Retina (tissue), 1 donor: ENCODE results near the gene ALOX12.
A peak's percentile ranks its signal among the peaks of the same experiment; 100 is the strongest.

Experiments
- DNase-seq: peaks from one replicate; pipeline ENCODE4 v3.0.0-alpha.2; 2016

ALOX12 gene

GRCh38 chr17:7023576-7024401, 27.9 kb downstream of the ALOX12 start:
- DNase-seq = peak; percentile 78

- no peak for DNase-seq
These were observed 28.5 kb downstream of the ALOX12 start for GRCh38 chr17:7024402-7024785.

- no peak for DNase-seq
These were observed 29.4 kb downstream of the ALOX12 start for GRCh38 chr17:7025245-7025644.

- no peak for DNase-seq
These were observed 30.7 kb downstream of the ALOX12 start for GRCh38 chr17:7026471-7027115.

GRCh38 chr17:7027335-7027734, 31.5 kb downstream of the ALOX12 start:
- DNase-seq = no peak

DNA sequence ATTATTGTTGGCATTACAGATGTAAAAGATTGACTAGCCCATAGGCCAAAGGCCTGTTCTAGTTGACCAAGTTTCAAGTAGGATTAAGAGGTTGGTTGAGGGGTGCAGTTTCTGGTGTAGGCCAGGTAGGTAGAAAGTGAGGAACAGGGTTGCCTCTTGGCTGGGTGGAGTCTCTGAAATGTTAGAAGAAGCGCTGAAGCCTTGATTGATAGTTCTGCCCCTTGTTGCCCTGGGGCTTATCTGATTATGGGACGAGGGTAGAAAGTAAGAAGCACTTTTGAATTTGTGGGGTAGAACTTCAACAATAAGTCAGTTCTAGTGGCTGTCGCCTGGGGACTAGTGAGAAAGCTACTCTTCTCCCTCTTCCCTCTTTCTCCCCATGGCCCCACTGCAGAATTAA, 33.2 kb downstream of the ALOX12 start:
- no peak for DNase-seq

- DNase-seq = no peak
These were observed 33.8 kb downstream of the ALOX12 start for GRCh38 chr17:7029659-7030058.

- DNase-seq = no peak
These were observed 39.2 kb downstream of the ALOX12 start for GRCh38 chr17:7034955-7035590.

- DNase-seq = peak; percentile 95
These were observed 39.9 kb downstream of the ALOX12 start, which contains the start of gene SLC16A13 for GRCh38 chr17:7035591-7036368. Gene SLC16A13 (plus strand): TSS chr17:7036015. CDS start chr17:7036383, 368 bp downstream.

DNA sequence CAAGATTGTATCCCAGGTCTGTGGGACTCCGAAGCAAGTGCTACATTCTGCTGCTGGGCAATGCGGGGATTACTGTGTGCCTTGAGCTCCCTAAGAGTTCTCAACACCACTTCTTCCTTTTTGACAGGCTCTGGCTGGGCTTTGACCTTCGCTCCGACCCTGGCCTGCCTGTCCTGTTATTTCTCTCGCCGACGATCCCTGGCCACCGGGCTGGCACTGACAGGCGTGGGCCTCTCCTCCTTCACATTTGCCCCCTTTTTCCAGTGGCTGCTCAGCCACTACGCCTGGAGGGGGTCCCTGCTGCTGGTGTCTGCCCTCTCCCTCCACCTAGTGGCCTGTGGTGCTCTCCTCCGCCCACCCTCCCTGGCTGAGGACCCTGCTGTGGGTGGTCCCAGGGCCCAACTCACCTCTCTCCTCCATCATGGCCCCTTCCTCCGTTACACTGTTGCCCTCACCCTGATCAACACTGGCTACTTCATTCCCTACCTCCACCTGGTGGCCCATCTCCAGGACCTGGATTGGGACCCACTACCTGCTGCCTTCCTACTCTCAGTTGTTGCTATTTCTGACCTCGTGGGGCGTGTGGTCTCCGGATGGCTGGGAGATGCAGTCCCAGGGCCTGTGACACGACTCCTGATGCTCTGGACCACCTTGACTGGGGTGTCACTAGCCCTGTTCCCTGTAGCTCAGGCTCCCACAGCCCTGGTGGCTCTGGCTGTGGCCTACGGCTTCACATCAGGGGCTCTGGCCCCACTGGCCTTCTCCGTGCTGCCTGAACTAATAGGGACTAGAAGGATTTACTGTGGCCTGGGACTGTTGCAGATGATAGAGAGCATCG, 42.4 kb downstream of the ALOX12 start:
- DNase-seq = no peak

DNA sequence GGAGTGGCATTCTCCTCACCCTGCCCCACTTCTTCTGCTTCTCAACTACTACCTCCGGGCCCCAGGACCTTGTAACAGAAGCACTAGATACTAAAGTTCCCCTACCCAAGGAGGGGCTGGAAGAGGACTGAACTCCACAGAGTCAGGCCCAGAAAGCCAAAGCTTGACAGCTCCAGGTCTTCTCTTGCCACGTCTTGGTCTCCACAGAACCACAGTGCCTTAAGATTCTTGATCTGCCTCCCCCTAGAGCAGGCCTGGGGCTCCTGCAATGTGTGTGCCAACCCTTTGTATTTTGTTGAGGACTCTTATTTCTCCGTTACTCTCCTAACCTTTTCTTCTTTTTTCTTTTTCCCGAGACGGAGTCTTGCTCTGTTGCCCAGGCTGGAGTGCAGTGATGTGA, 44.0 kb downstream of the ALOX12 start:
- DNase-seq = no peak

- peak; percentile 19 for DNase-seq
These were observed 46.0 kb downstream of the ALOX12 start for GRCh38 chr17:7041607-7042500.

GRCh38 chr17:7042501-7043181, 46.8 kb downstream of the ALOX12 start:
- peak; percentile 66 for DNase-seq

- no peak for DNase-seq
These were observed 47.3 kb downstream of the ALOX12 start for GRCh38 chr17:7043182-7043496.

DNA sequence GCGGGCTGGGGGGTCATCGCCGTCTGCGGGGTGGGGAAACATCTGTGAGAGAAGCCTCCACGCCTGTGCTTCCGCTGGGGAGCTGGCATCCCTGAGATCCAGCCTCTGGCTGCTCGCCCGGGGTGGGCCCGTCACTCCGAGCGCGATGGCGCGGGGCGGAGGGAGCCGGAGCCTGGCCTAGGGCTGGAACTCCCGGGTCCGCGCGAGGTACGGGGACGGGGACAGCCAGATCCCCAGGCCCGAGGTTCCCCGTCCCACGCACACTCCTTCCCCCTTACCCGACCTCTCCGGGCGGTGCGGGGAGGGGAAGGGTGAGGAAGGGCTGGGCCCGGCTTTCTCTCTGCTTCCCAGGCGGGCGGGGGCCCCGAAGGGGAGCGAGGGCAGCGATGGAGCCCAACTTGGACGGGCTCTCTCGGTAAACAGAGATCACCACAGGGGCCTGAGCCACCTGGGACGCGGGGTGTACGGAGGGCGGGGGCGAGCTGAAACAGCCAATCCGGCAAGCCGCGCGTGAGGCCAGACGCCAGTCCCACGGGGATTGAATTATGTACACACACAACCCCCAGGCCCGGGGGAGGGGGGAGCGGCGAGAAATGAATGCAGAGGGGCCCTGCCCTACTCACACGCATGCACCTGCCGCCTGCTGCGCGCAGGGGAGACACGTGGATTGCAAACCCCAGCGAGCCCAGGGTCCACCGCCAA, 47.8 kb downstream of the ALOX12 start, which contains the start of gene SLC16A11:
Gene SLC16A11 (minus strand): TSS at position 596 of the 702 bp plus-strand sequence. CDS start 579 bp downstream, at position 17.
- peak; percentile 71 for DNase-seq

- DNase-seq = peak; percentile 74
These were observed 49.8 kb downstream of the ALOX12 start for GRCh38 chr17:7045492-7046126.

- DNase-seq = peak; percentile 77
These were observed 50.4 kb downstream of the ALOX12 start for GRCh38 chr17:7046127-7046724.

GRCh38 chr17:7046725-7047397, 51.0 kb downstream of the ALOX12 start:
- DNase-seq = peak; percentile 59
